Trophoblast cell (in vitro differentiated cells and primary cell): ENCODE measurements around the gene CROCC2.

Experiments used
- DNase-seq, 2 donors: peaks; one replicate each; pipeline ENCODE4 v3.0.0-alpha.2; 2016
- H2AFZ ChIP-seq: 2 replicates; pipeline ENCODE4 v1.6.1; 2013; ENCODE audit warnings: low read length, moderate library complexity, mild to moderate bottlenecking; ENCODE audit not compliant: insufficient read depth, poor library complexity
- H2AK5ac ChIP-seq: 2 replicates; pipeline ENCODE4 v1.6.1; 2013; ENCODE audit warnings: mild to moderate bottlenecking, low read length
- H2BK120ac ChIP-seq: 2 replicates; pipeline ENCODE4 v1.6.1; 2013; ENCODE audit warnings: low read length, mild to moderate bottlenecking, moderate library complexity; ENCODE audit not compliant: insufficient read depth, poor library complexity
- H2BK12ac ChIP-seq: 2 replicates; pipeline ENCODE4 v1.6.1; 2013; ENCODE audit warnings: mild to moderate bottlenecking, low read length, moderate library complexity
- H2BK5ac ChIP-seq: 2 replicates; pipeline ENCODE4 v1.6.1; 2013; ENCODE audit warnings: low read length, low read depth, moderate library complexity, mild to moderate bottlenecking; ENCODE audit not compliant: poor library complexity
- H3K14ac ChIP-seq: 2 replicates; pipeline ENCODE4 v1.6.1; 2013; ENCODE audit warnings: mild to moderate bottlenecking, low read length
- H3K18ac ChIP-seq: 2 replicates; pipeline ENCODE4 v1.6.1; 2013; ENCODE audit warnings: mild to moderate bottlenecking, low read length
- H3K23ac ChIP-seq: 2 replicates; pipeline ENCODE4 v1.6.1; 2013; ENCODE audit warnings: low read length
- H3K27ac ChIP-seq: 2 replicates; pipeline ENCODE4 v1.5.1; 2013; ENCODE audit warnings: low read depth, mild to moderate bottlenecking, inconsistent platforms, low read length, moderate library complexity
- H3K27me3 ChIP-seq: 2 replicates; pipeline ENCODE4 v1.6.1; 2013; ENCODE audit warnings: inconsistent platforms, mild to moderate bottlenecking, low read length, moderate library complexity; ENCODE audit not compliant: insufficient read depth
- H3K36me3 ChIP-seq, 2 experiments: 1 replicate in 1 of 2; 2 replicates in 1 of 2; pipeline ENCODE4 v1.6.1; 2013; ENCODE audit warnings: low read length in 2 of 2, mild to moderate bottlenecking in 2 of 2, moderate library complexity in 1 of 2; ENCODE audit not compliant: insufficient read depth in 2 of 2, control insufficient read depth in 1 of 2
- H3K4ac ChIP-seq: 2 replicates; pipeline ENCODE4 v1.6.1; 2013; ENCODE audit warnings: low read depth, mild to moderate bottlenecking, low read length, moderate library complexity
- H3K4me1 ChIP-seq, 2 experiments: 1 replicate in 1 of 2; 2 replicates in 1 of 2; pipeline ENCODE4 v1.6.1; 2013; ENCODE audit warnings: low read length in 2 of 2, mild to moderate bottlenecking in 2 of 2, moderate library complexity in 1 of 2; ENCODE audit not compliant: insufficient read depth in 2 of 2, control insufficient read depth in 1 of 2
- H3K4me2 ChIP-seq: 2 replicates; pipeline ENCODE4 v1.6.1; 2013; ENCODE audit warnings: inconsistent platforms, mild to moderate bottlenecking, low read length, moderate library complexity
- H3K4me3 ChIP-seq: 2 replicates; pipeline ENCODE4 v1.5.1; 2013; ENCODE audit warnings: mild to moderate bottlenecking, low read depth, low read length, inconsistent platforms
- H3K79me1 ChIP-seq: one replicate; pipeline ENCODE4 v1.6.1; 2013; ENCODE audit warnings: low read length
- H3K79me2 ChIP-seq: 2 replicates; pipeline ENCODE4 v1.6.1; 2013; ENCODE audit warnings: low read length, mild to moderate bottlenecking; ENCODE audit not compliant: control insufficient read depth, insufficient read depth, poor library complexity
- H3K9ac ChIP-seq: 2 replicates; pipeline ENCODE4 v1.6.1; 2013; ENCODE audit warnings: mild to moderate bottlenecking, low read length
- H3K9me3 ChIP-seq: 2 replicates; pipeline ENCODE4 v1.6.1; 2013; ENCODE audit warnings: low read depth, mild to moderate bottlenecking, control low read depth, inconsistent platforms, low read length; ENCODE audit not compliant: insufficient read depth
- H4K12ac ChIP-seq: 2 replicates; pipeline ENCODE4 v1.6.1; 2013; ENCODE audit warnings: low read depth, mild to moderate bottlenecking, low read length, moderate library complexity
- H4K8ac ChIP-seq: 2 replicates; pipeline ENCODE4 v1.6.1; 2013; ENCODE audit warnings: low read depth, mild to moderate bottlenecking, low read length, moderate library complexity
- H4K91ac ChIP-seq: one replicate; pipeline ENCODE4 v1.6.1; 2013; ENCODE audit warnings: low read depth, mild to moderate bottlenecking, low read length, moderate library complexity
- WGBS: extraction: QIAGEN DNeasy Blood & Tissue Kit; methylation state at CpG from one replicate; pipeline ENCODE4 v1.1.7; 2013; ENCODE audit warnings: missing lambda C conversion rate; ENCODE audit not compliant: insufficient read length, insufficient coverage; ENCODE audit errors: extremely low coverage; 5-methylcytosine and 5-hydroxymethylcytosine counted together

CROCC2 gene

GRCh38 chr2:241035818-241036396 lies 129.8 kb downstream of the CROCC2 start:
- no peak overlapping the region for H4K91ac ChIP-seq
- H3K27me3 ChIP-seq: peaks cover 21% of the 10 kb centered on the region
- no peak overlapping the region for H3K4ac ChIP-seq
- H3K18ac ChIP-seq: no peak overlapping the region
- H3K9ac ChIP-seq: no peak overlapping the region
- no peak overlapping the region for H4K8ac ChIP-seq
- H2BK12ac ChIP-seq: no peak overlapping the region
- H3K4me3 ChIP-seq: no peak overlapping the region
- no peak overlapping the region for H3K23ac ChIP-seq
- H3K27ac ChIP-seq: no peak overlapping the region
- H3K79me1 ChIP-seq: no peaks in the 10 kb centered on the region
- peaks cover 0 to 4% of the 10 kb centered on the region in 2 experiments for H3K4me1 ChIP-seq
- H2BK5ac ChIP-seq: no peak overlapping the region
- H2BK120ac ChIP-seq: no peak overlapping the region
- H2AFZ ChIP-seq: no peak overlapping the region
- no CpG with 5 or more reads among the region's 39 CpGs for WGBS
- H2AK5ac ChIP-seq: no peak overlapping the region
- H3K9me3 ChIP-seq: peaks cover 5% of the 10 kb centered on the region
- no peak overlapping the region for H3K4me2 ChIP-seq
- no peaks in the 10 kb centered on the region for H3K36me3 ChIP-seq
- no peak overlapping the region for H3K14ac ChIP-seq
- H4K12ac ChIP-seq: no peak overlapping the region
- no peaks in the 10 kb centered on the region for H3K79me2 ChIP-seq
- DNase-seq: no peak

- no peak overlapping the region for H3K14ac ChIP-seq
- H3K4me2 ChIP-seq: no peak overlapping the region
- H3K9ac ChIP-seq: no peak overlapping the region
- H2BK12ac ChIP-seq: no peak overlapping the region
- no CpG with 5 or more reads among the region's 36 CpGs for WGBS
- no peak overlapping the region for H3K23ac ChIP-seq
- H3K18ac ChIP-seq: no peak overlapping the region
- H2BK5ac ChIP-seq: no peak overlapping the region
- no peak overlapping the region for H2AFZ ChIP-seq
- DNase-seq: no peak
- no peaks in the 10 kb centered on the region for H3K36me3 ChIP-seq
- H4K91ac ChIP-seq: no peak overlapping the region
- H3K4me3 ChIP-seq: no peak overlapping the region
- H2BK120ac ChIP-seq: no peak overlapping the region
- no peaks in the 10 kb centered on the region for H3K79me2 ChIP-seq
- H4K12ac ChIP-seq: no peak overlapping the region
- no peak overlapping the region for H3K27ac ChIP-seq
- H4K8ac ChIP-seq: no peak overlapping the region
- peaks cover 21% of the 10 kb centered on the region for H3K27me3 ChIP-seq
- no peak overlapping the region for H3K4ac ChIP-seq
- peaks cover 5% of the 10 kb centered on the region for H3K9me3 ChIP-seq
- H3K4me1 ChIP-seq: peaks cover 0 to 4% of the 10 kb centered on the region in 2 experiments
- H3K79me1 ChIP-seq: no peaks in the 10 kb centered on the region
- H2AK5ac ChIP-seq: no peak overlapping the region
Measured at GRCh38 chr2:241036397-241036963, 130.3 kb downstream of the CROCC2 start.

- H3K27me3 ChIP-seq: peaks cover 21% of the 10 kb centered on the region
- no peak overlapping the region for H2AK5ac ChIP-seq
- no peak overlapping the region for H3K23ac ChIP-seq
- H3K14ac ChIP-seq: no peak overlapping the region
- H4K12ac ChIP-seq: no peak overlapping the region
- no peak overlapping the region for H2BK12ac ChIP-seq
- DNase-seq: no peak
- H3K4me1 ChIP-seq: peaks cover 0 to 4% of the 10 kb centered on the region in 2 experiments
- H2AFZ ChIP-seq: no peak overlapping the region
- H3K4me2 ChIP-seq: no peak overlapping the region
- H3K4me3 ChIP-seq: no peak overlapping the region
- H4K8ac ChIP-seq: no peak overlapping the region
- no peak overlapping the region for H3K4ac ChIP-seq
- no peak overlapping the region for H4K91ac ChIP-seq
- H3K27ac ChIP-seq: no peak overlapping the region
- H3K79me2 ChIP-seq: no peaks in the 10 kb centered on the region
- H3K9me3 ChIP-seq: peaks cover 5% of the 10 kb centered on the region
- no peak overlapping the region for H2BK120ac ChIP-seq
- no peak overlapping the region for H3K18ac ChIP-seq
- no CpG with 5 or more reads among the region's 18 CpGs for WGBS
- no peaks in the 10 kb centered on the region for H3K36me3 ChIP-seq
- H3K9ac ChIP-seq: no peak overlapping the region
- no peak overlapping the region for H2BK5ac ChIP-seq
- no peaks in the 10 kb centered on the region for H3K79me1 ChIP-seq
Measured at GRCh38 chr2:241036964-241037421, 130.9 kb downstream of the CROCC2 start.

GRCh38 chr2:241037498-241037897 lies 131.4 kb downstream of the CROCC2 start:
- H2BK120ac ChIP-seq: no peak overlapping the region
- no peak overlapping the region for H4K8ac ChIP-seq
- no peak overlapping the region for H2BK5ac ChIP-seq
- H3K14ac ChIP-seq: no peak overlapping the region
- H3K18ac ChIP-seq: no peak overlapping the region
- H3K27me3 ChIP-seq: peaks cover 21% of the 10 kb centered on the region
- H3K79me2 ChIP-seq: no peaks in the 10 kb centered on the region
- no peak overlapping the region for H2BK12ac ChIP-seq
- peaks cover 0 to 4% of the 10 kb centered on the region in 2 experiments for H3K4me1 ChIP-seq
- no peaks in the 10 kb centered on the region for H3K79me1 ChIP-seq
- H3K36me3 ChIP-seq: no peaks in the 10 kb centered on the region
- no peak overlapping the region for H2AK5ac ChIP-seq
- no peak overlapping the region for H4K12ac ChIP-seq
- H2AFZ ChIP-seq: no peak overlapping the region
- H3K4me2 ChIP-seq: no peak overlapping the region
- H3K4ac ChIP-seq: no peak overlapping the region
- H3K9me3 ChIP-seq: peaks cover 5% of the 10 kb centered on the region
- no peak overlapping the region for H3K27ac ChIP-seq
- no peak overlapping the region for H3K23ac ChIP-seq
- H3K9ac ChIP-seq: no peak overlapping the region
- no CpG with 5 or more reads among the region's 9 CpGs for WGBS
- no peak for DNase-seq
- no peak overlapping the region for H4K91ac ChIP-seq
- H3K4me3 ChIP-seq: no peak overlapping the region
